NCI-H446 treated with DMSO at 0.1 percent for 48 hours (cell line): ENCODE results near the gene EEF1A2.

Source experiments
- DNase-seq: peaks from one replicate; lab custom pipeline; 2025; lab: John Stamatoyannopoulos, UW

EEF1A2 gene

DNA sequence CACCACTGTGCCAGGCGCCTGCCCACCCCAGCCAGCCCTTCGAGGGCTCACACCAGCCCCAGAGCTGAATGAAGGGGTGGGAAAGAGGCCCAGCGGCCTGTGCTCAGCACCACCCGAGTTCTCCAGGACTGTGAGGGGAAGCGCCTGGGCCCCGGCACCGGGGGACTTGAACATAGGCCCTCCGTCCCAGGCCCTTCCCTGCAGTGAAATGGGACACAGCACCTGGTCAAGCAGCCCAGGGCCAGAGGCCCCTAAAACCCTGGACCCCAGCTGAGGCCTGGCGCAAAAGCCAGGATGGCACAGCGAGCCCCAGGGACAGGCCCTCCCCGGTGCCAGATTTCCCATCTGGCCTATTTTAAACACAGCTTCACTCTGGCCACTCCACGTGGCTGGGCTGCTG, 30.5 kb downstream of the EEF1A2 start:
- DNase-seq, result no peak

- DNase-seq, result no peak
Measured at GRCh38 chr20:63467294-63468083, 31.4 kb downstream of the EEF1A2 start.

GRCh38 chr20:63466861-63467260, 32.0 kb downstream of the EEF1A2 start:
- DNase-seq, result no peak

DNA sequence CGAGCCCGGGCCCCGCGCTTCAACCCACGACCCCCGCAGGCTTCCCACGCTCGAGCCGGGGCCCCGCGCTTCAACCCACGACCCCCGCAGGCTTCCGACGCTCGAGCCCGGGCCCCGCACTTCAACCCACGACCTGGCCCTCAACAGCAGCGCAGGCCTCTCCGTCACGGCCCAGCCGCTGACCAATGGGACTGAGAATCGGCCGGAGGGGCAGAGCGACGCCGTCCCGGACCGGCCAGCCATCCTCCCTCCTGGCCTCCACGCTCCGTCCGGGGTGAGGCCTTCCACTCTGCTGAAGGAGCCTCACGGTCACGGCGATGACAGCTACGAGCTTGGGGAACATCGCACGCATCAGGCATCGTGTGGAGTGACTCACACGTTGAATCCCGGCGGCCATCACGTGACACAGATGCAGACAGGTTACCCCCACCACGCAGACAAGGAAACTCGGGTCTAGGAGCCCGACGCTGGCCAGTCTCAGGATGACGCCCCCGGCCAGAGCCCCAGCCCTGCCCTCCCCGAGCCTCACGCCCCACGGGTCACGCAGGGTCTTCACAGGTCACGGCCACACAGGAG, 32.5 kb downstream of the EEF1A2 start:
- no peak for DNase-seq

DNA sequence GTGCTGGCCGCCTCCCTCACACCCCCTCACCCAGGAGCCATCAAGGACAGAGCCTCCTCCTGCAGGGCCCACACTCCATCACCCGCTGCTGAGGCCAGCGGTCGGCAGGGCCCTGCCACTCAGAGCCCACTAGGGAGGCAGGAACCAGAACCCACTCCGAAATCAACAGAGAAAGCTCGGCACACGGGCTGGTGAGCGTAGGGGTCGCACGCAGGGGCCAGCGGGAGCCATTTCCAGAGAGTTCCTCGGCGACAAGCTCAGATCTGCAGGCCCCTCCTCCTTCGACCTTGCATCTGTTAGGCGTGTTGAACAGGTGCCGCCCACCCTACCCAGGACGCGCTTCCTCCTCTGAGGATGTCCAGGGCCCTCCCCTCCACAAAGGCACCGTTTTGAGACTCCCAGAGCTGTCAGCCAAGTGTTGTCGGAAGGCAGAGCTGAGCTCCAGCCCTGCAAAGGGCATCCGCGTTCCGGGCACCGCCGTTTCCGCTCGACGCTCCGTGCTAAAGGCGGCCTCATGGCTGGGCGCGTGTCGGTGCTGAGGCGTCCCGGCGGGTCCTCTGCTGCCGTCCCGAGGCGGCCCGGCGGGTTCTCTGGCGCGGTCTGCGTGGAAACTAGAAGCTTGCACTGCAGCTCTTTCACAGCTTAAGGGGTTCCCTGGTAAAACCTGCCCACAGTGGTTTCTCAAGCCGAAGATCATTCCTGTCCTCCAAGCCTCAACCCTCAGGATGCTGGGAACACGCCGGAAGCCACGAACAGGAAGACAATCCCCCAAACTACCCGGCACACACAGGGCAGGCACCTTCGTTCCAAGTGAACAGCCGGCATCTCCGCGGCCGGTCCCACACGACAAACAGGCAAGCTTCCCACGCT, 33.3 kb downstream of the EEF1A2 start:
- DNase-seq, result no peak

DNA sequence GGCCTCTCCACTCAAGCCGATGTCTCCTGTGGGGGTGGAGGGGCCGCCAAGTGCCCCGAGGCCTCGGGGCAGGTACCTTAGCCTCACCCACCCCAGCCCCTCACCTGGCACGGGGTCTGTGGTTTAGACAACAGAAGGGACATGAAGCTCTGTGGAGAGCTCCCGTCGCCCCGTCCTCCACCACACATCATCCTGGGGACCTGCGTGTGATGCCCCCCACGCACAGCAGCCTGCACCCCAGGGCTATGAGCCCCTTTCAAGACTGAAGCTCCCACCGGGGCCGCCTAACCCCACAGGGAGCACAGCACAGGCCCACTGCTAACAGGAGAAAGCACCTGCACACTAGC, 34.6 kb downstream of the EEF1A2 start:
- no peak for DNase-seq

DNA sequence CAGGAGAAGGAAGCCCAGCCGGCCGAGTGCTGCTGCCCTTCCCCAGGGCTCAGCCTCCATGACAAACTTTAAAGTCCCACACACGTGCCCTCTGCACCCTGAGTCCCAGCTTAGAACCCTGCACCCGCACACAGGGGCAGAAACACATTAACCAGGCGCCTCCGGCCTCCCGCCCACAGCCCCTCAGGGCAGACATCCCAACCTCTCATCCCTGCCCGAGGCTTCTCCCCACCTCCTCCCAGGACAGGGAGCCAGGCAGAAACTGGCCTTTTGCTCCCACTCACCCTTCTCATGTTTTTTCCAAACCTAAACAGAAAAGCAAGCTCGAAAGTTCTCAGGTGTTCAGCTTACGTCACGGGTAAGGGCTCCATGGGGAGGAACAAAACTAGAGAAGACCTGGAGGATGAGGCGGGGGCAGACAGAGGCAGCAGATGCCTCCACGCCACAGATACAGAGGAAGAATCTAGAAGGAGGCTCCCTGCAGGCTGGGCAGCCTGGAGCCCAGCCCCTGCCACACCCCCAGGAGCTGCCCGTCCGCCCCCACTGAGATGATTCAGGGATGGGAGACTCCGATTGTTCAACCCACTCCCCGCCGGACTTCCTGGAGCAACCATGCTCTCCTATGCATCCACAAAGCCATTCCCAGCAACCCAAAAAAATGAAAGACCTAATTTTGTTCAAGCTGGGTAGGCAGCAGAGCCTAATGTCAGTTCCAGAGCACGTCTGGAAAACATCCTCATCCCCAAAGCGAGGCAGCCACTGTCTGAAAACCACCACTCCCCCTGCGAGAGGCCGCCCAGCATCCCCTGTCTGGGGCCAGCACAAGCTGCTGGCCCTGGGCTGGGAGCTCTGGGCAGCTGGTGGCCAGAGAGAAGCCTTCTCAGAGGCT, 35.2 kb downstream of the EEF1A2 start:
- no peak for DNase-seq

DNA sequence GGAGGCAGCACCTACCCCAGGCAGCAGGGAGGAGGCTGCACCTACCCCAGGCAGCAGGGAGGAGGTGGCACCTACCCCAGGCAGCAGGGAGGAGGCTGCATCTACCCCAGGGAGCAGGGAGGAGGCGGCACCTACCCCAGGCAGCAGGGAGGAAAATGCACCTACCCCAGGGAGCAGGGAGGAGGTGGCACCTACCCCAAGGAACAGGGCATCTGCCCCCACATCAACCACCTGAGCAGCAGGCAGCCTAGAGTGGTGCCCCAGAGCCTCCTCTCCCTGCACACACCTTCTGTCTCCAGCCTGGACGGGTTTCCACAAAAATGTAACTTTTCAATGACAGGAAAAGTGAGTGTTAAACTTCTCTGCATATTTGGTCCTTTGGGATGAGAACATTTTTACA, 36.6 kb downstream of the EEF1A2 start:
- DNase-seq, result no peak

GRCh38 chr20:63461104-63461763, 37.6 kb downstream of the EEF1A2 start:
- no peak for DNase-seq

DNA sequence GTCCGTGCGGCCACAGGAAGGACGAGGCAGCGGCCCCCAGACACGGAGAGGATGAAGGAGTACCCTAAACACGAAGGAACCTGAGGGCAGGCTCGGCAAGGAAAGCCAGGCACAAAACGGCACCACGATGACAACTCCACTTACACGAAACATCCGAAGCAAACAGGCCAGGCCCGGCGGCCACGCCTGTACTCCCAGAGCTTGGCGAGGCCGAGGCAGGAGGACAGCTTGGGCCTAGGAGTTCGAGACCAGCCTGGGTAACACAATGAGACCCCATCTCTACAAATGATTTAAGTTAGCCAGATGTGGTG, 39.9 kb downstream of the EEF1A2 start:
- no peak for DNase-seq

DNA sequence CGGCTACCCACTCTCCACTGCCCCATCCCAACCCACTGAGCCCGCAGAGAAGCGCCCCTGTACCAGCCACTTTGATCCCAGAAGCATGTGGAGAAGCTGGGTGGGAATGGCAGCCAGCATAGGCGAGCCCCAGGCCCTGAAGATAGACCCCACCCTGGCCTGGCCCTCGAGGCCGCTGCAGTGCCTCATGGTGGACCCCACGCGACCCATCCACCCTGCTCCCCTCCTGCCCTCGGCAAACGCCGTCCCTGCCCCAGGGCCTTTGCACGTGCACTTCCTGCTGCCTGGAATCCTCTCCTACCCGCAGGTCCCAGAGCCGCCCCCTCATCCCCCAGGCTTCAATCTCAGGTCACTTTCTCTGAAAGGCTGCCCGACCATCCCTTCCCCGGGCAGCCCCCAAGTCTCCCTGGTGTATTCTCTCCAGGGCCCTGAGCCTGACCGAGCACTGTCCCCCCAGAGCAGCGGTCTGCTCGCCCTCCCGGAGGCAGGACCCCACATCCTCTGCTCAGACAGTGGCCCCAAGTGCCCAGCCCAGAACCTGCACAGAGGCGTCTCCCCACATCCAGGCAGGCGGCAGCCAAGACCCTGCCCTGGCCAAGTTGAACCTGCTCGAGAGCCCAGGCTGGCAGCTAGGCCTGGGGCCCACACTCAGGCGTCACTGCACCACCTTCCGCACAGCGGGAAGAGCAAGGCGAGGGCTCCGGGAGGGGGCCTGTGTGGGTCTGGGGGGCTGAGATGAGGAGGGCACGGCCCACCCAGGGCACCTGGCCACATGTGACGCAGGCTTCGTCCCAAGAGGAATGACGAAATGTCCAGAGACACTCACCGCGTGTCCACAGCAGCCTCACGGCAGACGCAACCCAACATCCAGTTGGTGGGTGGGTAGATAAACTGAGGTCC, 40.5 kb downstream of the EEF1A2 start:
- DNase-seq, result no peak

DNA sequence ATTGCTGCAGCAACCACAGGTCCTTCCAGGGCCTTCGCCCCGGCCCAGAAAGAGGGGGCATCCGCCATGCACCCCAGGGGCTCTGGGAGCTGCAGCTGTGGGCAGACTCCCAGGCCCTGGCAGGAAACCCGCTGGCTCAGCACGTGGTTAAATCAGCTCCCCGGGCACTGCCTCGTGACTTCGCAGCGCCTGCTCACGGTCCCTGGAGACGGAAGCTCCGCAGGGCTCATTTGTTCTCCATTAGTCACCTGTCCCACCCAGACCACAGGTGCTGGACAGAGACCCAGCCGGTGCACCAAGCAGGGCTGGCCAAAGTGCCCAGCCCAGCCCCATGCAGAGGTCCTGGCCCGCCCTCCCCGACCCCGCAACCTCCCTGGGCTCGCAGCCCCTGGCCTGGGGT, 41.1 kb downstream of the EEF1A2 start:
- DNase-seq, result no peak

- DNase-seq, result no peak
Measured at GRCh38 chr20:63456429-63457284, 42.2 kb downstream of the EEF1A2 start.

DNA sequence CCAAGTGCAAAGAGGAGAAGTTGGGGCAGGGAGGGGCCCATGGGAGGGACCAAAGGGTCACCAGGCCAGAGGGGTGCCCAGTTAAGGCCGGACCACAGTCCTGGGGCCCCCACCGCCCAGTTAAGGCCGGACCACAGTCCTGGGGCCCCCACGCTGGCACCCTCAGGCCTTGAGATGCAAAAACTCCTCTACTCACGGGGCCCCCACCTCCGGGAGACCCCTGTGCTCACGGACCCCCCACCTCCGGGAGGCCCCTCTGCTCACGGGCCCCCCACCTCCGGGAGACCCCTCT, 43.4 kb downstream of the EEF1A2 start:
- no peak for DNase-seq

DNA sequence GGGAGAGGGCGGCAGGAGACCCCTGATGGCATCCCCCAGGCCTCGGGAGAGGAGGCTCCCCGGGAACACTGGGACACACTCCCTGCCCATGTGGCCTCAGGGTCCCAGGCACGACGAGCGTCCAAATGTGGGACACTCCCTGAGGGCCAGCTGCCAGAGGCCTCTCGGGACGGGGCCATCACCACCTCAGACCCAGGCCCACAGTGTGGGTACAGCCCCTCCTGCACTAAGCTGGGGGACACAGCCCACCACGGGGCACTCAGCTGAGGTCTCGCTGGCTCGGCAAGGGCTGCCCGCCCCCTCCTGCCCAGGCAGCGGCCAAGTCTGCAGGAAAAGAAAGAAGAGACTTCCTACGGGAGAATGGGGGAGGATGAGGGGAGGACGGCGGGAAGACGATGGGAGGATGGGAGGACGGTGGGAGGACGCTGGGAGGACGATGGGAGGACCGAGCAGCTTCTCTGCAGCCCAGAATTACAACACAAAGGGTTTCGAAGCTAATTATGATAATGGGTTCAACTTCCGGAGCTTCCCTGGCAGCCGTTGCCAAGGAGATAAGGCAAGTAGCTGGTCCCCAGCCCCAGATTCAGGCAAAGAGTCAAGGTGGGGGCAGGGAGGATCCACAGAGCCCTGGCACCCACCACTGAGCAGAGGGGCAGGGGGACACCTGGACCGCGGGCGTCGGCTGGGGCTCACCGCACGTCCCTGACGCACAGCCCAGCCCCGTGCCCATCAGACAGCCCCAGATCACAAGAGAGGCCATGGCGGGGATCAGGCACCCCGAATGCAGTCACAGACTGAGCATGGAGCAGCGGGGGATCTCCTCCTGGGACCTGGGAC, 43.9 kb downstream of the EEF1A2 start:
- no peak for DNase-seq

DNA sequence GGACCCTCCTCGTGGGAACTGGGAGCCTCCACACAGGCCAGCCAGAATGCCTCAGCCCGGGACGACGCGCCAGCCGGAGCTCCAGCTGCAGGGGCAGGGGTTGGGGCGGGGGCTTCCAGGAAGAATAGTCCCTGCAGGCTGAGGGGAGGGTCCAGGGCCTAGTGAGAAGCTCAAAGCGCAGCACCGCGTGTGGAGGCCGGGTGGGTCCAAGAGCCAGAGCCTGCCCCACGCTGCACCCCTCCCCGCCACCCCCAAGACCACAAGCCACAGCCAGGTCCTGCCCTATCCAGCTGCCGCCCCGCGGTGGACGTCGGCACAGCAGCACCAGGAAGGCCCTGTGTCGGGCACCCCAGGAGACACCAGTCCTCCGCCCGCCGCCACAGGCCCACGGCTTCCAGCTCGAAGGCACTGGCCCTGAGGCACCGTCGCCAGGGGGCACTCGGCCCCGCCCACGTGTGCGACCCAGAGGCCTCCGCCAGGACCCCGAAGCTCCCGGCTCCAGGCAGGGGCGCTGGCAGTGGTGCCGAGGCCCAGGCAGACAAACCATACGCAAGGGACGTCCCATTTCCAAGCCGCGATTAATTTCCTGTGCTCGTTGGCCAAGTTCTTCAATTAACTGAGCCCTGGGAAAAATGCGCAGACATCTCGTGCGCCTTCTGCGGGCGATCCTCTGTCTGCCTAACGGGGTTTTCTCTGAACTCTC, 45.9 kb downstream of the EEF1A2 start:
- no peak for DNase-seq

DNA sequence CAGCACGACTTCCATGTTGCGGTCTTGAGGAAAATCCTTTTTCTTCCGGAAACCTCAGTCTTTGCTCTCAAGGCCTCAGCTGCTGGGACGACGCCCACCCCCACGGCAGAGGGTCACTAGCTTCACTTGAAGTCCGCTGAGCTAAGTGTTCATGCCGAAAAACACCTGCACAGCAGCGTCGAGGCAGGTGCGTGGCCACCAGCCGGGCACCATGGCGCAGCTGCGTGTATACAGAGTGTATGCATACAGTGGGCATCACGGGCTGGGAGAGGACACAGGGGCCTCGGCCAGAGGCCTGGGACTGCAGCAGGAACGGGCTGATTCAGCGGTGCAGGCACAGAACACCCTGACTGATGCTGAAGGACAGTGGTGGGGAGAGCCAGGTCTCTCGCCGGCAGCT, 46.5 kb downstream of the EEF1A2 start:
- DNase-seq, result no peak

GRCh38 chr20:63451821-63452220, 47.1 kb downstream of the EEF1A2 start:
- DNase-seq, result no peak
